Measurements from ENCODE around the gene NPIPA1. TPM values are rescaled to one million over a fixed set of nuclear protein-coding genes. Genes with fewer than 3 reads are reported as not detected.

NPIPA1 gene
- 36.6 to 53.0 TPM (median 46.1 TPM) in 5 replicates for total RNA-seq (2022; extraction: Qiagen RNA extraction)

DNA sequence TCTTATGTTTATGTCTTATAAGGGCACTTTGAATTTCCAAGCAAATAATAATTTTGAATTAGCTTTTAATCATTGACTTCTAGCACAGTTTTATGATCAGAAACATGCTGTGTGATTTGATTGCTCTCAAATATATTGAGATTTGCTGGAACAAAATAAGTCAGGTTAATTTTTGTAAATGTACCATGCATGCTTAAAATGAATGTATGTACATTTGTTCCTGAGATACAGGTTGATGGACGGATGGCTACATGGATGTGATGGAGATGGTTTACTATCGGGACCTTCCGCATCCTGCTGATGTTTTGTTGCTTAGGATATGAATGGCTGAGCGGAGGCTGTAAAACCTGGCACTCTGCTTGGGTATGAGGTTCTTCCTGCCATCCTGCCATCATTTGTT is at the start of gene NPIPA1:
NPIPA1 (plus strand) TSS at position 301 of the 400 bp plus-strand sequence; CDS start at position 301, 0 bp downstream.

GRCh38 chr16:14974656-14975417 is 37.6 kb downstream of the NPIPA1 start, which contains the start of gene PDXDC1:
Gene PDXDC1, plus strand, starts transcription at chr16:14975026. Its CDS starts 174 bp downstream, at chr16:14975200.

Other genes starting within 250 kb of the NPIPA1 start
- 0.24 to 0.65 TPM (median 0.31 TPM) in 5 replicates for gene PLA2G10, start 243.1 kb upstream of the NPIPA1 start, total RNA-seq (2022; extraction: Qiagen RNA extraction)
- 1.0 to 1.8 TPM (median 1.6 TPM) in 5 replicates for gene NPIPA3, start 234.0 kb upstream of the NPIPA1 start, total RNA-seq (2022; extraction: Qiagen RNA extraction)
- gene NPIPA2, start 194.9 kb upstream of the NPIPA1 start, total RNA-seq (2022; extraction: Qiagen RNA extraction), result 0.78 to 2.5 TPM (median 1.8 TPM) in 5 replicates
- 91.2 to 100 TPM (median 98.3 TPM) in 5 replicates for gene NOMO1, start 103.7 kb upstream of the NPIPA1 start, total RNA-seq (2022; extraction: Qiagen RNA extraction)
- 60.8 to 71.3 TPM (median 64.9 TPM) in 5 replicates for gene PDXDC1, start 37.6 kb downstream of the NPIPA1 start, total RNA-seq (2022; extraction: Qiagen RNA extraction)
- 44.2 to 53.4 TPM (median 45.4 TPM) in 5 replicates for gene NTAN1, start 118.6 kb downstream of the NPIPA1 start, total RNA-seq (2022; extraction: Qiagen RNA extraction)
- gene RRN3, start 156.8 kb downstream of the NPIPA1 start, total RNA-seq (2022; extraction: Qiagen RNA extraction), result 36.8 to 40.4 TPM (median 38.6 TPM) in 5 replicates

Data from A549 treated with Mapracorat at 1 μM for 4 hours (cell line).